Endothelial cell of umbilical vein (primary cell): ENCODE data around the gene POLR2F. TPM values are rescaled to one million over a fixed set of nuclear protein-coding genes. Genes with fewer than 3 reads are reported as not detected.

Experiments used
- BruUV-seq: library from RNA; stranded (reverse); fragments of 400-500 nt; replicated peaks from 2 replicates; lab custom pipeline; 2021; lab: Mats Ljungman, UMichigan
- CTCF ChIA-PET: fragments of 300-600, 350-600 bp; sonication (Branson Sonifier 250); formaldehyde crosslinking; loops from one replicate; lab custom pipeline; 2021; ENCODE audit warnings: antibody characterized with exemption, inconsistent platforms; lab: Charles Lee
- POLR2A ChIA-PET: fragments of 300-600, 350-600 bp; sonication (Branson Sonifier 250); formaldehyde crosslinking; loops from one replicate; lab custom pipeline; 2021; ENCODE audit warnings: antibody characterized with exemption, inconsistent platforms; lab: Charles Lee
- DNase-seq: peaks from one replicate; pipeline ENCODE4 v3.0.0-alpha.2; 2011; ENCODE audit warnings: low read depth, low spot score
- FAIRE-seq: peaks from 2 replicates; lab custom pipeline; 2011; peaks lifted over from hg19 to GRCh38; lab: Jason Lieb, UNC
- H2AFZ ChIP-seq: 2 replicates; pipeline ENCODE4 v1.6.0; 2012; ENCODE audit warnings: low read depth, low read length, control low read depth, inconsistent platforms
- H3K27ac ChIP-seq: 2 replicates; pipeline ENCODE4 v1.5.1; 2011; ENCODE audit warnings: low read depth, mild to moderate bottlenecking, control low read depth, low read length, moderate library complexity; ENCODE audit not compliant: insufficient read depth
- H3K27me3 ChIP-seq, 2 experiments: 2 replicates each; pipeline versions ENCODE4 v1.6.0 to v1.6.1; 2011; ENCODE audit warnings: low read length in 2 of 2, mixed read lengths in 1 of 2; ENCODE audit not compliant: control insufficient read depth in 2 of 2, insufficient read depth in 2 of 2
- H3K36me3 ChIP-seq, 2 experiments: 2 replicates in 1 of 2; 3 replicates in 1 of 2; pipeline ENCODE4 v1.5.1; 2011; ENCODE audit warnings: low read length in 2 of 2, mild to moderate bottlenecking in 1 of 2, moderate library complexity in 1 of 2; ENCODE audit not compliant: control insufficient read depth in 2 of 2, insufficient read depth in 2 of 2; ENCODE audit errors: extremely low read depth in 1 of 2
- H3K4me1 ChIP-seq: 3 replicates; pipeline ENCODE4 v1.5.1; 2011; ENCODE audit warnings: mild to moderate bottlenecking, low read length; ENCODE audit not compliant: control insufficient read depth, insufficient read depth; ENCODE audit errors: extremely low read depth
- H3K4me2 ChIP-seq: 2 replicates; pipeline ENCODE4 v1.6.1; 2011; ENCODE audit warnings: low read length, control low read depth, mixed read lengths; ENCODE audit not compliant: insufficient read depth
- H3K4me3 ChIP-seq, 3 experiments: fragments of 200-600 bp in 1 of 3; sonication (generic), shearing (Covaris generic) in 1 of 3; replicated peaks in 1 of 3; 2 replicates each; pipeline ENCODE4 v1.5.1; 2011 to 2016; ENCODE audit warnings: control low read depth in 3 of 3, low read length in 3 of 3, mild to moderate bottlenecking in 2 of 3, inconsistent platforms in 1 of 3, low read depth in 1 of 3, moderate library complexity in 1 of 3; ENCODE audit not compliant: insufficient read depth in 1 of 3
- H3K79me2 ChIP-seq: 2 replicates; pipeline ENCODE4 v1.6.0; 2012; ENCODE audit warnings: low read length, inconsistent platforms; ENCODE audit not compliant: control insufficient read depth, insufficient read depth
- H3K9ac ChIP-seq: replicated peaks from 2 replicates; pipeline ENCODE3; 2011; ENCODE audit warnings: low read length, control low read depth; ENCODE audit not compliant: insufficient read depth; ENCODE audit errors: extremely low read depth
- H3K9me1 ChIP-seq: replicated peaks from 3 replicates; pipeline ENCODE4 v1.6.0; 2011; ENCODE audit warnings: mild to moderate bottlenecking, low read length; ENCODE audit not compliant: control insufficient read depth, insufficient read depth; ENCODE audit errors: extremely low read depth
- H3K9me3 ChIP-seq: replicated peaks from 2 replicates; pipeline ENCODE4 v1.5.1; 2012; ENCODE audit warnings: low read length, inconsistent platforms; ENCODE audit not compliant: control insufficient read depth, insufficient read depth
- H4K20me1 ChIP-seq: replicated peaks from 2 replicates; pipeline ENCODE3; 2011; ENCODE audit warnings: mild to moderate bottlenecking, low read length; ENCODE audit not compliant: control insufficient read depth, insufficient read depth; ENCODE audit errors: extremely low read depth
- EZH2 ChIP-seq: IDR thresholded peaks from 2 replicates; pipeline ENCODE4 v1.6.1; 2012; ENCODE audit warnings: borderline replicate concordance, low read depth, mild to moderate bottlenecking, moderate library complexity, low read length, inconsistent platforms; ENCODE audit not compliant: severe bottlenecking
- JUN ChIP-seq: IDR thresholded peaks from 2 replicates; pipeline ENCODE4 v1.6.1; 2011; ENCODE audit warnings: borderline replicate concordance, low read depth; ENCODE audit not compliant: insufficient read length, insufficient read depth
- MYC ChIP-seq: IDR thresholded peaks from one replicate; pipeline ENCODE4 v1.6.1; 2011; ENCODE audit warnings: mild to moderate bottlenecking, low read depth, low read length
- POLR2A ChIP-seq: IDR thresholded peaks from 2 replicates; pipeline ENCODE4 v1.6.1; 2012; ENCODE audit warnings: low read depth, mild to moderate bottlenecking, control low read depth, low read length
- dilution Hi-C: fragments of 300-500 bp; cut with MboI; formaldehyde crosslinking; loops from one replicate; pipeline ENCODE4 v1.15.0; 2019; ENCODE audit warnings: low sequenced_read_pairs; ENCODE audit not compliant: extremely low pct_ligation_motif_present
- intact Hi-C: fragments of 100-400 bp; cut with micrococcal nuclease; formaldehyde crosslinking; loops from one replicate; pipeline ENCODE4 v1.10.0; 2022
- polyA plus RNA-seq, 4 experiments: library from polyadenylated mRNA; depleted of rRNA in 3 of 4; stranded (reverse) in 3 of 4; unstranded in 1 of 4; fragments of >200 nt; gene quantifications; 2 replicates each; pipeline versions ENCODE4 v1.2.1 to v1.2.3, GENCODE V29; 2011 to 2012; ENCODE audit warnings: missing spikeins in 1 of 4
- total RNA-seq: library from RNA; stranded (reverse); gene quantifications from 2 replicates; pipeline ENCODE4 v1.2.3, GENCODE V29; 2021
- TF ChIP-seq, protein P1 (sequence below), 2 donors: IDR thresholded peaks; 1 replicate in 1 of 2; 2 replicates in 1 of 2; pipeline ENCODE4 v1.5.1; 2011; ENCODE audit warnings: low read length in 2 of 2, mild to moderate bottlenecking in 2 of 2, moderate library complexity in 2 of 2, control low read depth in 1 of 2, inconsistent platforms in 1 of 2, low read depth in 1 of 2; ENCODE audit not compliant: insufficient read depth in 1 of 2; ENCODE audit errors: extremely low read depth in 1 of 2
- TF ChIP-seq, protein P2 (sequence below): IDR thresholded peaks from 2 replicates; pipeline ENCODE4 v1.6.1; 2011; ENCODE audit not compliant: insufficient read depth, insufficient read length

The POLR2F gene
- total and polyA plus RNA-seq, 2 donors (not counting 3 experiments of a cell fraction or from before 2014, with no cell fraction given): 106 to 112 TPM

DNA sequence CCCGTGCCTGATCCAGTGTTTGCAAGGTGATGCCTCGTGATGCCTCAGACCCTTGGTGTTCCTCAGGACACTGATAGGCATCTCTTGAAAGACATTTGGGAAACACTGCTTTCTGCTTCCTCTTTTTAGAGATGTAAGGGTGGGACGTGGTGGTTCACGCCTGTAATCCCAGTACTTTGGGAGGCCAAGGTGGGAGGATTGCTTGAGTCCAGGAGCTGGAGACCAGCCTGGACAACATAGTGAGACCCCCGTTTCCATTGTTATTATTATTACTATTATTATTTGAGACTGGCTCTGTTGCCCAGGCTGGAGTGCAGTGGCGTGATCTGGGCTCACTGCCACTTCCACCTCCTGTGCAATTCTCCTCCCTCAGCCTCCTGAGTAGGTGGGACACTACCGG, 37.4 kb downstream of the POLR2F start:
- H3K9ac ChIP-seq: no peak overlapping the region
- no peak overlapping the region for H3K27ac ChIP-seq
- H2AFZ ChIP-seq: no peak overlapping the region
- H3K4me3 ChIP-seq: no peak overlapping the region
- H3K4me2 ChIP-seq: no peak overlapping the region
- no TSS peak for BruUV-seq
- ChIA-PET CTCF (no interaction called here), POLR2A (no interaction called here)
- H3K9me1 ChIP-seq: no peaks in the 10 kb centered on the region
- no peak for DNase-seq
- intact Hi-C loops: no loop called here
- H3K9me3 ChIP-seq: no peaks in the 10 kb centered on the region
- no peaks in the 10 kb centered on the region for H3K36me3 ChIP-seq
- no peaks in the 10 kb centered on the region for H3K27me3 ChIP-seq
- TF ChIP-seq, protein P1, sequence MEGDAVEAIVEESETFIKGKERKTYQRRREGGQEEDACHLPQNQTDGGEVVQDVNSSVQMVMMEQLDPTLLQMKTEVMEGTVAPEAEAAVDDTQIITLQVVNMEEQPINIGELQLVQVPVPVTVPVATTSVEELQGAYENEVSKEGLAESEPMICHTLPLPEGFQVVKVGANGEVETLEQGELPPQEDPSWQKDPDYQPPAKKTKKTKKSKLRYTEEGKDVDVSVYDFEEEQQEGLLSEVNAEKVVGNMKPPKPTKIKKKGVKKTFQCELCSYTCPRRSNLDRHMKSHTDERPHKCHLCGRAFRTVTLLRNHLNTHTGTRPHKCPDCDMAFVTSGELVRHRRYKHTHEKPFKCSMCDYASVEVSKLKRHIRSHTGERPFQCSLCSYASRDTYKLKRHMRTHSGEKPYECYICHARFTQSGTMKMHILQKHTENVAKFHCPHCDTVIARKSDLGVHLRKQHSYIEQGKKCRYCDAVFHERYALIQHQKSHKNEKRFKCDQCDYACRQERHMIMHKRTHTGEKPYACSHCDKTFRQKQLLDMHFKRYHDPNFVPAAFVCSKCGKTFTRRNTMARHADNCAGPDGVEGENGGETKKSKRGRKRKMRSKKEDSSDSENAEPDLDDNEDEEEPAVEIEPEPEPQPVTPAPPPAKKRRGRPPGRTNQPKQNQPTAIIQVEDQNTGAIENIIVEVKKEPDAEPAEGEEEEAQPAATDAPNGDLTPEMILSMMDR (IDR thresholded peaks at IDR 0.05; ENCODE audit: extremely low read depth in 1 of 2, insufficient read depth in 1 of 2, low read depth in 1 of 2, low read length in 2 of 2): no peak
- TF ChIP-seq EZH2 (no peak), JUN (no peak), POLR2A (no peak), MYC (no peak)
- TF ChIP-seq, protein P2, sequence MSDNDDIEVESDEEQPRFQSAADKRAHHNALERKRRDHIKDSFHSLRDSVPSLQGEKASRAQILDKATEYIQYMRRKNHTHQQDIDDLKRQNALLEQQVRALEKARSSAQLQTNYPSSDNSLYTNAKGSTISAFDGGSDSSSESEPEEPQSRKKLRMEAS: no peak
- H4K20me1 ChIP-seq: no peaks in the 10 kb centered on the region
- no peaks in the 10 kb centered on the region for H3K79me2 ChIP-seq
- FAIRE-seq: no peak
- dilution Hi-C loops: no loop called here
- H3K4me1 ChIP-seq: no peaks in the 10 kb centered on the region
